Prostate gland (tissue), 2 donors: ENCODE measurements around the gene AKIP1. TPM values are rescaled to one million over a fixed set of nuclear protein-coding genes. Genes with fewer than 3 reads are reported as not detected.

ENCODE experiments used
- DNase-seq: peaks from one replicate; pipeline ENCODE4 v3.0.0-alpha.2; 2019; ENCODE audit warnings: low spot score
- H3K27ac ChIP-seq, 2 donors: fragments of 200-600 bp; sonication (generic); 2 replicates each; pipeline ENCODE4 v1.5.1; 2017 to 2019
- H3K27me3 ChIP-seq: fragments of 200-600 bp; sonication (generic); replicated peaks from 2 replicates; pipeline ENCODE4 v1.5.1; 2019; ENCODE audit not compliant: insufficient read depth
- H3K36me3 ChIP-seq, 2 donors: fragments of 200-600 bp; sonication (generic); 1 replicate in 1 of 2; 2 replicates in 1 of 2; pipeline versions ENCODE4 v1.5.1 to v1.8.1; 2017 to 2019
- H3K4me1 ChIP-seq: fragments of 200-600 bp; sonication (generic); replicated peaks from 2 replicates; pipeline ENCODE4 v1.5.1; 2019
- H3K4me3 ChIP-seq, 2 donors: fragments of 200-600 bp; sonication (generic); 2 replicates each; pipeline ENCODE4 v1.5.1; 2017 to 2019
- H3K9me3 ChIP-seq: fragments of 200-600 bp; sonication (generic); 2 replicates; pipeline ENCODE4 v1.5.1; 2017
- POLR2A ChIP-seq: fragments of 450-650 bp; IDR thresholded peaks from one replicate; pipeline ENCODE4 v1.6.1; 2016; ENCODE audit warnings: antibody characterized with exemption, mild to moderate bottlenecking
- POLR2AphosphoS5 ChIP-seq: sonication (generic); formaldehyde crosslinking; IDR thresholded peaks from one replicate; pipeline ENCODE4 v1.6.1; 2017; ENCODE audit warnings: antibody characterized with exemption
- WGBS: methylation state at CpG from one replicate; pipeline ENCODE4 v1.1.5; 2018; 5-methylcytosine and 5-hydroxymethylcytosine counted together
- intact Hi-C: fragments of 100-400 bp; cut with DNase I; formaldehyde crosslinking; loops from one replicate; pipeline ENCODE4 v1.14.2; 2022
- total RNA-seq, 2 donors: library from RNA; depleted of rRNA; stranded (reverse); fragments of >200 nt; gene quantifications; one replicate each; pipeline ENCODE4 v1.1.0, GENCODE V29; 2016
- TF ChIP-seq, protein P1 (sequence below), 4 experiments: fragments of 200-600 bp in 2 of 4; fragments of 450-650 bp in 2 of 4; sonication (generic) in 2 of 4; IDR thresholded peaks; 1 replicate in 3 of 4; 2 replicates in 1 of 4; pipeline ENCODE4 v1.5.1; 2016 to 2019; ENCODE audit warnings: antibody characterized with exemption in 4 of 4, mild to moderate bottlenecking in 2 of 4, moderate library complexity in 2 of 4

Gene AKIP1
- total RNA-seq, 2 donors from 2014 or later = 23.8 to 47.1 TPM

DNA sequence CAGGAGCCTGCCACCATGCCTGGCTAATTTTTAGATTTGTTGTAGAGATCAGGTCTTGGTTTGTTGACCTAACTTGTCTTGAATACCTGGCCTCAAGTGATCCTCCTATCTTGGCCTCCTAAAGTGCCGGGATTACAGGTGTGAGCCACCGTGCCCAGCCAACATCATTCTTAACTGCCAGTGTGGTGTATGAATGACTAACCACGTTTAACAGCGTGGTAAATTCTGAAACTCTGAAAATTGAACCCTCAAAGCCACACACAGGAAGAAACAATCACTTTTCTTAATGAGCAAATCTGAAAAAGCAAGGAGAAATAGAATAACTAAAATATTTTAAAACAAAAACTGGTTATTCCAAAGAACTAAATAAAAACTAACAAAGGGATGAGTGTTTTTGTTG is 45.9 kb downstream of the AKIP1 start:
- TF ChIP-seq POLR2A = no peak
- TF ChIP-seq POLR2AphosphoS5 = no peak
- TF ChIP-seq, protein P1, sequence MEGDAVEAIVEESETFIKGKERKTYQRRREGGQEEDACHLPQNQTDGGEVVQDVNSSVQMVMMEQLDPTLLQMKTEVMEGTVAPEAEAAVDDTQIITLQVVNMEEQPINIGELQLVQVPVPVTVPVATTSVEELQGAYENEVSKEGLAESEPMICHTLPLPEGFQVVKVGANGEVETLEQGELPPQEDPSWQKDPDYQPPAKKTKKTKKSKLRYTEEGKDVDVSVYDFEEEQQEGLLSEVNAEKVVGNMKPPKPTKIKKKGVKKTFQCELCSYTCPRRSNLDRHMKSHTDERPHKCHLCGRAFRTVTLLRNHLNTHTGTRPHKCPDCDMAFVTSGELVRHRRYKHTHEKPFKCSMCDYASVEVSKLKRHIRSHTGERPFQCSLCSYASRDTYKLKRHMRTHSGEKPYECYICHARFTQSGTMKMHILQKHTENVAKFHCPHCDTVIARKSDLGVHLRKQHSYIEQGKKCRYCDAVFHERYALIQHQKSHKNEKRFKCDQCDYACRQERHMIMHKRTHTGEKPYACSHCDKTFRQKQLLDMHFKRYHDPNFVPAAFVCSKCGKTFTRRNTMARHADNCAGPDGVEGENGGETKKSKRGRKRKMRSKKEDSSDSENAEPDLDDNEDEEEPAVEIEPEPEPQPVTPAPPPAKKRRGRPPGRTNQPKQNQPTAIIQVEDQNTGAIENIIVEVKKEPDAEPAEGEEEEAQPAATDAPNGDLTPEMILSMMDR (IDR thresholded peaks at IDR 0.05) = no peak
- no peaks in the 10 kb centered on the region for H3K27me3 ChIP-seq
- intact Hi-C loops = loop anchor here (5.0 kb wide), 1 partner anchor 130 kb away; no protein-coding TSS in a partner anchor
- H3K4me1 ChIP-seq = no peaks in the 10 kb centered on the region
- H3K36me3 ChIP-seq = peaks cover 0 to 5% of the 10 kb centered on the region in 2 donors
- WGBS = 91% methylated on average over 4 of the region's 4 CpGs
- H3K4me3 ChIP-seq = no peak overlapping the region
- no peaks in the 10 kb centered on the region for H3K9me3 ChIP-seq
- no peak for DNase-seq
- H3K27ac ChIP-seq = no peak overlapping the region

DNA sequence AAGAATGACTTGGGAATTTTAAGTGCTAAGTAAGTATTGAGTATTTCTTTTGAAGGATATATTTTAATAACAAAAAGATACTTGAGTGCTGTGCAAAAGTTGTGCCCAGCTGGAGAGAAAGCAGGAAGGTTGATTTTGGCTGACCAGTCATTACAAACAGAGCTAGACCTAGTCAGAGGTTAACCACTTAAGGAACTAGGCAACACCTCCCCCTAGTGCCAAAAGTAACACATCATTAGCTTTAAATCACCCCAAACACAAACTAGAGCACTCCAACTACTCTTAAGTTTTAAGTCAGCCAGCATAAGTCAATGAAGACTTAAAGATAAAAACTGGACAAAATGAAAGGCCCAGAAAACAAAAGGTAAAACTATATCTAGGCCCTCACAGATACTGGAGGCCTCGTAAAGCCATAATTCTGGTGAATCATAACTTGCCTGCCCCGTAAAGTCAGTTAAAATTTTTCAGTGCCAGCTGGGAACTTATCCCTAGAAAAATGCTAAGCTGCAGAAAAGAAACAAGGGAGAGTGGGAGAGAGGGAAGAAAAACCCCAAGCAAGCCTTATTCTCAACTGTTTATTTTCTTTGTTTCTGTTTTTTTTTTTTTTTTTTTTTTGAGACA is 48.7 kb downstream of the AKIP1 start:
- H3K36me3 ChIP-seq = no peaks in the 10 kb centered on the region
- 25% methylated on average over 2 of the region's 2 CpGs for WGBS
- H3K4me3 ChIP-seq = no peak overlapping the region
- no peaks in the 10 kb centered on the region for H3K4me1 ChIP-seq
- peak overlapping the region; percentile 48 to 53 for H3K27ac ChIP-seq
- intact Hi-C loops = loop anchor here (2.0 to 5.0 kb wide), 3 partner anchors 43 to 277 kb away; partner anchors contain the start of genes RPL27A and TRIM66
- TF ChIP-seq POLR2A (no peak), POLR2AphosphoS5 (peak; percentile 53)
- TF ChIP-seq, protein P1 (IDR thresholded peaks at IDR 0.05) = peak in 3 of 4 experiments; percentile 32 to 74 (median 66)
- no peaks in the 10 kb centered on the region for H3K27me3 ChIP-seq
- no peaks in the 10 kb centered on the region for H3K9me3 ChIP-seq
- peak; percentile 40 for DNase-seq

DNA sequence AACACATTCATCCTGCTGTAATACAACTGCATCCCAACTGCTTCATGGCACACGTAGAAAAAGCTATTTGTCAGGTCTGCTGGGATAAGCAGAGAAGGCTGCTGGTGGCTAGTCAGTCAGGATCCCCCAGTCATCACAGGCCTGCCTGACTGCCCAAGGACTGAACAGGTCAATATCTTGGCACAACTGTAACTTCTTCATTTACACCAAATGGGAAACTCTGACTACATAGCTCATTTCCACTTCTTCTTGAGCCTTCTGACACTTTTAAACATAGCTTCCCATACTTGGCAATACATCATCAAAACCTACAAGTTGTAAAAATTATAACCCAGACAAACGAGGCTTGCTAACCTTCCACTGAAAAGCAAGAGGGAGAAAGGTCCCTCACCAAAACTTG is 50.4 kb downstream of the AKIP1 start:
- H3K27ac ChIP-seq = no peak overlapping the region
- intact Hi-C loops = loop anchor here (5.0 kb wide), 1 partner anchor 279 kb away; the partner anchor contains the start of genes RPL27A and TRIM66
- WGBS = 64% methylated on average over 2 of the region's 2 CpGs

DNA sequence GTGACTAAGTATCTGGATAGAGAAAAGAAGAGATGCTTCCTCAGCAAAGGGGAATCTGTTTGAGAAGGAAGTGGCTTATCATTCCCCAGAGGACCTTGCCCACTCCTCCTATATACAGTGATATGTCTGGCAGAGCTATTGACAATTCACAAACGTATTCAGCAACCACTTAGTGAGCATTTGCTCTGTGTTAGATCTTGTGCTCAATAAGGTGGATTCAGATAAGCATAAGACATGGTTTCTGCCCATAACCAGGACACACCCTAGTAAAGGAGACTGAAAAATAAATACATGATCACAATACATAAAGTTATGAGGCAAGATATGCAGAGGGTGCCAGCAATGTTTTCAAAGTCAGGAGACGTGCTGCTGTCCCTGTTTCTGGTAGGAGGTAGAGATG is 51.9 kb downstream of the AKIP1 start:
- Histone ChIP-seq H3K4me3 (peak overlapping the region in 1 of 2 donors; percentile 87), H3K27ac (peak overlapping the region; percentile 91 to 93), H3K4me1 (no peaks in the 10 kb centered on the region), H3K27me3 (no peaks in the 10 kb centered on the region), H3K9me3 (no peaks in the 10 kb centered on the region), H3K36me3 (no peaks in the 10 kb centered on the region)
- DNase-seq = peak; percentile 19
- WGBS = 11% methylated on average over 2 of the region's 2 CpGs
- intact Hi-C loops = loop anchor here (5.0 kb wide), 1 partner anchor 281 kb away; the partner anchor contains the start of genes RPL27A and TRIM66
- TF ChIP-seq POLR2A (no peak), POLR2AphosphoS5 (no peak)
- TF ChIP-seq, protein P1 (IDR thresholded peaks at IDR 0.05) = no peak

More for the DNA sequence above, 50.4 kb downstream of the AKIP1 start:
- TF ChIP-seq, protein P1 (IDR thresholded peaks at IDR 0.05) = no peak
- TF ChIP-seq POLR2AphosphoS5 (no peak), POLR2A (no peak)
- H3K4me3 ChIP-seq = no peak overlapping the region
- no peaks in the 10 kb centered on the region for H3K36me3 ChIP-seq
- DNase-seq = no peak
- H3K4me1 ChIP-seq = no peaks in the 10 kb centered on the region
- no peaks in the 10 kb centered on the region for H3K27me3 ChIP-seq
- H3K9me3 ChIP-seq = no peaks in the 10 kb centered on the region
